HFFc6 (cell line): ENCODE results near the gene TMEM14B. TPM values are rescaled to one million over a fixed set of nuclear protein-coding genes. Genes with fewer than 3 reads are reported as not detected.
"Not testable (repeated sequence)": the region's sequence is repeated elsewhere in the genome, so short reads cannot be mapped to it uniquely, and the experiment has no call there.

Experiments
- DNase-seq: peaks from one replicate; pipeline ENCODE4 v3.0.0-alpha.2; 2018
- H3K27ac Mint-ChIP-seq: 2 replicates; pipeline ENCODE4 v1.8.0; 2020; ENCODE audit warnings: mild to moderate bottlenecking, mixed read lengths
- H3K27me3 Mint-ChIP-seq: 2 replicates; pipeline ENCODE4 v1.8.0; 2021; ENCODE audit warnings: mild to moderate bottlenecking, moderate library complexity, mixed read lengths; ENCODE audit not compliant: insufficient read depth
- H3K36me3 Mint-ChIP-seq: 2 replicates; pipeline ENCODE4 v1.8.0; 2021; ENCODE audit warnings: low read depth, mixed read lengths
- H3K4me1 Mint-ChIP-seq: 2 replicates; pipeline ENCODE4 v1.8.0; 2020; ENCODE audit warnings: low read depth, mixed read lengths
- H3K4me3 Mint-ChIP-seq: 2 replicates; pipeline ENCODE4 v1.8.0; 2020; ENCODE audit warnings: mild to moderate bottlenecking, moderate library complexity, mixed read lengths
- H3K9me3 Mint-ChIP-seq: 2 replicates; pipeline ENCODE4 v1.8.0; 2020; ENCODE audit warnings: mild to moderate bottlenecking, mixed read lengths
- CTCF ChIP-seq: fragments of 200-600 bp; sonication (generic); IDR thresholded peaks from 2 replicates; pipeline ENCODE4 v1.5.0; 2021; ENCODE audit warnings: antibody characterized with exemption, mild to moderate bottlenecking
- total RNA-seq, 6 experiments: library from RNA; stranded (reverse); fragmentation: NEBNext Ultra II Directional; extraction: Animal tissue kit (Norgen Biotek cat#: 25700); gene quantifications; 2 replicates in 1 of 6; 3 replicates in 5 of 6; pipeline ENCODE4 v1.2.3, GENCODE V29; 2021

The TMEM14B gene
- total RNA-seq, 6 experiments from 2014 or later: 82.7 to 113 (median 96.7) TPM

DNA sequence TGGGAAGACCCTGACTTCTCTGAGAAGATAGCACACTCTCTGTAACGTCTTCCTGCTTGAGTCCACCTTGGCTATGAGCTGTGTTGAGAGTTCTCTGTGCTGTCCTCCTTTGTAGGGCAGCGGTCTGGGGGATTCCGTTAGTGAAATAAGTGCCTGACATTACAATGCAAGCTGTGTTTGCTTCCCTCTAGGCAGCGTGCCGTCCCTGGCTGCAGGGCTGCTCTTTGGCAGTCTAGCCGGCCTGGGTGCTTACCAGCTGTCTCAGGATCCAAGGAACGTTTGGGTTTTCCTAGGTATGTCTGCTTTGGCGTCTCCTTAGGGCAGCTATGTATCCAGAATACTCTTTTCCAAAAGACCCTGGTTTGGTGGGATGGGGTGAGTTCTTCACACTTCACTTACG lies 21.9 kb upstream of the TMEM14B start:
- H3K36me3 Mint-ChIP-seq: peaks cover 32% of the 10 kb centered on the region
- no peak overlapping the region for H3K4me3 Mint-ChIP-seq
- peaks cover 2% of the 10 kb centered on the region for H3K27me3 Mint-ChIP-seq
- TF ChIP-seq CTCF: no peak
- H3K9me3 Mint-ChIP-seq: no peaks in the 10 kb centered on the region
- no peak for DNase-seq
- H3K4me1 Mint-ChIP-seq: peaks cover 38% of the 10 kb centered on the region
- peak overlapping the region; percentile 42; the same call in 1 of the 2 replicates for H3K27ac Mint-ChIP-seq

DNA sequence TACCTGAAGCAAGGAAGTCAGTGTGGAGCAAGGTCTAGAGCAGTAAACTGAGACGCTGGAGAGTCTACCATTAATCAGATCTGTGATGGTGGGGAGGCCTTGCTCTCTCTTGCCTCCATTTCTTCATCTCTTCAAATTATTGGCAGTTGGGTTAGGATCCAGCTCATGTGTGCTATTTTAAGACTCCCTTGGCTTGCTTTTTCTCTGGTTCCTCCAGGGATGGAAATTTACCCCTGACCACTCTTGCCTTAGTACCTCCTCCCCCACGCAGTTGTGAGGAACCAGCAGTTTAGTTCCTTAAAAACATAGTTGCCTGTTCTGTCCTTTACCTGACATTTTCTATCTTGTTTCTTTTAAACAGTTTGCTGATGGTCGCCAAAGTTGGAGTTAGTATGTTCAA lies 17.4 kb upstream of the TMEM14B start:
- Mint-ChIP-seq H3K9me3 (no peaks in the 10 kb centered on the region), H3K4me3 (no peak overlapping the region), H3K4me1 (peaks cover 27% of the 10 kb centered on the region), H3K27ac (no peak overlapping the region), H3K27me3 (no peaks in the 10 kb centered on the region), H3K36me3 (peaks cover 46% of the 10 kb centered on the region)
- TF ChIP-seq CTCF: no peak
- DNase-seq: no peak

GRCh38 chr6:10733151-10733715 lies 14.4 kb upstream of the TMEM14B start:
- Mint-ChIP-seq H3K27ac (peak overlapping the region; percentile 88), H3K9me3 (no peaks in the 10 kb centered on the region), H3K4me3 (no peak overlapping the region), H3K27me3 (no peaks in the 10 kb centered on the region; the same call in 1 of the 2 replicates), H3K4me1 (peaks cover 25% of the 10 kb centered on the region), H3K36me3 (peaks cover 28% of the 10 kb centered on the region)
- no peak for DNase-seq
- TF ChIP-seq CTCF: no peak

DNA sequence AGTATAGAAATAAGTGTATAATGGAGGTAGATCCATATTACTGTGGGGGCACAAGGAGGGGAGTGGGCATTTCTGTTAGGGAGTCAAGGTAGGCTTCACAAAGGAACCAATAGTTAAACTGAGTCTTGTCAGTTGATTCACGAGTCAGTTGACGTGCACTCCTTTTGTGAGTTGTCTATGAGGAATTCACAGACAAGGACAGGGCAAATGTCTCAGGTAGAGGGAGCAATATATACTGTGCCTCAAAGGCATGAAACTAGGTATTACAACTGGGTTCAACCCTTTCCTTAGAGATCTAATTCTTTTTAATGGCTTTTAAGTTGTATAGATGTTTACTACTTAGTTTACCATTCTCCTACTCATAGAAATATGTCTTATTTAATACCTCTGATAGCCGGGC lies 13.7 kb upstream of the TMEM14B start:
- Mint-ChIP-seq H3K27ac (peak overlapping the region; percentile 88), H3K27me3 (no peaks in the 10 kb centered on the region; the same call in 1 of the 2 replicates), H3K36me3 (peaks cover 27% of the 10 kb centered on the region), H3K4me3 (no peak overlapping the region), H3K9me3 (no peaks in the 10 kb centered on the region), H3K4me1 (peaks cover 25% of the 10 kb centered on the region)
- TF ChIP-seq CTCF: no peak
- no peak for DNase-seq

GRCh38 chr6:10736731-10737130 lies 10.9 kb upstream of the TMEM14B start:
- H3K36me3 Mint-ChIP-seq: peaks cover 26% of the 10 kb centered on the region
- H3K4me1 Mint-ChIP-seq: peaks cover 25% of the 10 kb centered on the region
- no peak overlapping the region for H3K27ac Mint-ChIP-seq
- no peak for DNase-seq
- H3K27me3 Mint-ChIP-seq: no peaks in the 10 kb centered on the region; the same call in 1 of the 2 replicates
- no peak overlapping the region for H3K4me3 Mint-ChIP-seq
- no peaks in the 10 kb centered on the region for H3K9me3 Mint-ChIP-seq
- no peak for TF ChIP-seq CTCF

GRCh38 chr6:10740061-10740460 lies 7.5 kb upstream of the TMEM14B start:
- no peak overlapping the region for H3K27ac Mint-ChIP-seq
- TF ChIP-seq CTCF: no peak
- no peak for DNase-seq
- H3K4me1 Mint-ChIP-seq: peaks cover 6% of the 10 kb centered on the region
- H3K9me3 Mint-ChIP-seq: no peaks in the 10 kb centered on the region
- no peaks in the 10 kb centered on the region; the same call in 1 of the 2 replicates for H3K27me3 Mint-ChIP-seq
- no peak overlapping the region for H3K4me3 Mint-ChIP-seq
- peaks cover 13% of the 10 kb centered on the region for H3K36me3 Mint-ChIP-seq

DNA sequence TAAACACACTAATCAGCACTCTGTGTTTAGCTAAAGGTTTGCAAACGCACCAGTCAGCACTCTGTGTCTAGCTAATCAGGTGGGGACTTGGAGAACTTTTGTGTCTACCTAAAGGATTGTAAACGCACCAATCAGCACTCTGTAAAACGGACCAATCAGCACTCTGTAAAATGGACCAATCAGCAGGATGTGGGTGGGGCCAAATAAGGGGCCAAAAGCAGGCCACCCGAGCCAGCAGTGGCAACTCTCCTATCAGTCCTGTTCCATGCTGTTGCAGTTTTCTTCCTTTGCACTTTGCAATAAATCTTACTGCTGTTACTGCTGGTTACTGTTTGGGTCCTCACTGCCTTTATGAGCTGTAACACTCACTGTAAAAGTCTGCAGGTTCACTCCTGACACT lies 6.0 kb upstream of the TMEM14B start:
- DNase-seq, H3K9me3 Mint-ChIP-seq, H3K27ac Mint-ChIP-seq, H3K27me3 Mint-ChIP-seq, H3K4me3 Mint-ChIP-seq, H3K4me1 Mint-ChIP-seq: not testable (repeated sequence)
- H3K36me3 Mint-ChIP-seq: peaks cover 13% of the 10 kb centered on the region
